ENCODE data around the gene GRK5.

- no peak for TF ChIP-seq ZFX (IDR thresholded peaks at IDR 0.05; ENCODE audit: borderline replicate concordance)
- no peak for TF ChIP-seq CTCF (IDR thresholded peaks at IDR 0.05)
Measured at GRCh38 chr10:119328223-119328622, 120.9 kb downstream of the GRK5 start.
